HG03135 (cell line): Measurements from ENCODE around the gene OR56B4.
"Not testable (repeated sequence)": the region's sequence is repeated elsewhere in the genome, so short reads cannot be mapped to it uniquely, and the experiment has no call there.

Source experiments
- ATAC-seq: cut with Tn5 transposase; IDR thresholded peaks from one replicate; pipeline ENCODE4 v1.9.1; 2021; ENCODE audit warnings: mild to moderate bottlenecking, moderate library complexity; ENCODE audit not compliant: unreplicated experiment

The OR56B4 gene

DNA sequence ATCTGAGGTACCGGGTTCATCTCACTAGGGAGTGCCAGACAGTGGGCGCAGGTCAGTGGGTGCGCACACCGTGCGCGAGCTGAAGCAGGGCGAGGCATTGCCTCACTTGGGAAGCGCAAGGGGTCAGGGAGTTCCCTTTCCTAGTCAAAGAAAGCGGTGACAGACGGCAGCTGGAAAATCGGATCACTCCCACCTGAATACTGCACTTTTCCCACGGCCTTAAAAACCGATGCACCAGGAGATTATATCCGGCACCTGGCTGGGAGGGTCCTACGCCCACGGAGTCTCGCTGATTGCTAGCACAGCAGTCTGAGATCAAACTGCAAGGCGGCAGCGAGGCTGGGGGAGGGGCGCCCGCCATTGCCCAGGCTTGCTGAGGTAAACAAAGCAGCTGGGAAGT, 36.3 kb downstream of the OR56B4 start:
- ATAC-seq: not testable (repeated sequence)

DNA sequence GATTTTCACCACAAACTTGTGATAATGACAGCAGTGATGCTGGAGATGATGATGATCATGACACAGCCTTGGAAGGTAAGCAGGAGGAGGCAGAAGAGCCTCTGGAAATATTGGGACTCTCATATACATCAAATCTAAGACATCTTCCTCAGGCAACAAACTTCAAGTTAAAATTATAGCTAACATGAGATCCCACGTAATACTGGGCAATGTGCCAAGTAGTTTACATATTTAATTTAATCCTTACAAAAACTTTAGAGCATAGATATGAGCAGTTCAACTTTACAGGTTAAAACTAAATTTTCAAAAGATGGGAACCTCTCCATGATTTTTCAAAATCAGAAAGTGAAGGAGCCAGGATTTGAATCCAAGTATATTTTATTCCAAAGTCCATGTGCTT, 43.6 kb downstream of the OR56B4 start:
- no peak for ATAC-seq

- ATAC-seq: no peak
Observed at GRCh38 chr11:6152126-6152525, 44.6 kb downstream of the OR56B4 start.

DNA sequence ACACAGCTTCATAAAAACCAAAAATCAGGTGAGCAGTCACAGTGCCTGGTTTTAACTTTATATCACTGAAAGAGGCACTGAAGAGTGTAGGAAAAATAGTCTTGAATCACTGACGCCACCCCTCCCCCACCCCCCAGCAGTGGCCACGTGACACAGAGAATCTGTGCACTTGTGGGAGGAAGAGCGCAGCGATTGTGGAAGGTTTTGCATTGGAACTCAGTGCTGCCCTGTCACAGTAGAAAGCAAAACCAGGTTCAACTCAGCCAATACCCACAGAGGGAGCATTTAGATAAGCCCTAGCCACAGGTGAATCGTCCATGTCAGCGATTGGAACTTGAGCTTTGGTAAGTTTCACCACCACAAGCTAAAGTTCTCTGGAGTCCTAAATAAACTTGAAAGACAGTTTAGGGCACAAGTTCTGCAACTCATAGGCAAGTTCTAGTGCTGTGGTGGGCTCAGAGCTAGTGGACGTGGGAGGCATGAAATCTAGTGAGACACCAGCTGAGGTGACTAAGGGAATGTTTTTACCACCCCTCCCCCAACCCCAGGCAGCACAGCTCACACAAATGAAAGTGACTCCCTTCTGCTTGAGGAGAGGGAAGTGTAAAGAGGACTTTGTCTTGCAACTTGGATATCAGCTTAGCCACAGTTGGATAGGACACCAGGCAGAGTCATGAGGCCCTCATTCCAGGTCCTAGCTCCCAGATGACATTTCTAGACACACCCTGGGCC, 49.3 kb downstream of the OR56B4 start:
- ATAC-seq: no peak
